GM12874 (cell line): ENCODE results near the gene JAKMIP1.

Experiments used
- TF ChIP-seq, protein P1 (sequence below): IDR thresholded peaks from 2 replicates; pipeline ENCODE4 v1.5.1; 2011; ENCODE audit warnings: low read depth, mild to moderate bottlenecking, control low read depth, low read length, moderate library complexity; ENCODE audit not compliant: insufficient read depth

The JAKMIP1 gene

DNA sequence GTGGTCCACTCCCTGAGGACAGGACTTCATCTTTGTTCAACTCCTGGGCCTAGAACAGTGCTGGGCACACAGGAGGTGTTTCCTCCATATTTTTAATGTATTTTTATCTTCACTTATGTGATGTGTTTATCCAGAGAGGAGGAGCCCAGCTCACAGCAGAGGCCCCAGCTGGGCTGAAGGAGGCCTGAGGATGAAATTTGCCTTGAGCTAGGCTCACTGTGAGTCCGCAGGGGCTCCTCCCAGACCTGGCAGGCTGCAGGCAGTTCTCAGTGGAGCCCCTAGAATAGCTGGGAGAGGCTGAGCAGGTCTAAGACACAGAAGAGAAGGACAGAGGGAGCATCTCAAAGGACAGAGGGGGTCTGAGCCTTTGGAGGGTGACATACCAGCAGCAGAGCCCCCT, 208.9 kb downstream of the JAKMIP1 start:
- TF ChIP-seq, protein P1, sequence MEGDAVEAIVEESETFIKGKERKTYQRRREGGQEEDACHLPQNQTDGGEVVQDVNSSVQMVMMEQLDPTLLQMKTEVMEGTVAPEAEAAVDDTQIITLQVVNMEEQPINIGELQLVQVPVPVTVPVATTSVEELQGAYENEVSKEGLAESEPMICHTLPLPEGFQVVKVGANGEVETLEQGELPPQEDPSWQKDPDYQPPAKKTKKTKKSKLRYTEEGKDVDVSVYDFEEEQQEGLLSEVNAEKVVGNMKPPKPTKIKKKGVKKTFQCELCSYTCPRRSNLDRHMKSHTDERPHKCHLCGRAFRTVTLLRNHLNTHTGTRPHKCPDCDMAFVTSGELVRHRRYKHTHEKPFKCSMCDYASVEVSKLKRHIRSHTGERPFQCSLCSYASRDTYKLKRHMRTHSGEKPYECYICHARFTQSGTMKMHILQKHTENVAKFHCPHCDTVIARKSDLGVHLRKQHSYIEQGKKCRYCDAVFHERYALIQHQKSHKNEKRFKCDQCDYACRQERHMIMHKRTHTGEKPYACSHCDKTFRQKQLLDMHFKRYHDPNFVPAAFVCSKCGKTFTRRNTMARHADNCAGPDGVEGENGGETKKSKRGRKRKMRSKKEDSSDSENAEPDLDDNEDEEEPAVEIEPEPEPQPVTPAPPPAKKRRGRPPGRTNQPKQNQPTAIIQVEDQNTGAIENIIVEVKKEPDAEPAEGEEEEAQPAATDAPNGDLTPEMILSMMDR, result no peak

DNA sequence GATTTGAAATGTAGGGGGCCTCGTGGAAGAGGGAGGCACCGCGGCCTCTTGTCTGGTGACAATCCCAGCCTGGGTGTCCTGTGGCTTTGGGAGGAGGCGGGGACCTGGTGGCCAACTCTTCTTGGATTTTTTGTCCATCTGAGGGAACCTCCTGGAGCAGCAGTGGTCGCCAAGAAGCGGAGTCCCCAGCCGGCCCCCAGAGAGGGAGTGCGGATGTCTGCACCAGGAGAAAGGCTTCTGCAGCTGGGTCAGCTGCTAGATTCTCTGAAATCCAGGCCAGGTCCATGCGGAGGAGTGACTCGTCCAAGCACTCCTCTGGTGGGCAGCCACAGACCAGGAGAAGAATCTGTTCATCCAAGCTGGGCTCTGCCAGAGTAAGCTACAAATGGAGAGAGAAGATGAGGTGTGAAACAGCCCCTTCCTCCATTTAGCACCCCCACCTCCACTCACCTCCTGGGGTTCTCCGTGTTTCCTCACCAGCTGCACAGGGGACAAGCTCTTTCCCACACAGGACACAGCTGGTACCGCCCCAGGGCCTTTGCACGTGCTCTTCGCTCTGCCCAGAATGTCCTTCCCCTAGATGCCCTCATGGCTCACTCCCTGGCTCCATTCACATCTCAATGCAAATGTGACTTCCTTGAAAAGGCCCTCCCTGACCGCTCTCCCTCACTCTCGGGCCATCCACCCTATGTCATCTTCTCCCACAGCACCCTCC, 209.7 kb downstream of the JAKMIP1 start:
- TF ChIP-seq, protein P1, result no peak

DNA sequence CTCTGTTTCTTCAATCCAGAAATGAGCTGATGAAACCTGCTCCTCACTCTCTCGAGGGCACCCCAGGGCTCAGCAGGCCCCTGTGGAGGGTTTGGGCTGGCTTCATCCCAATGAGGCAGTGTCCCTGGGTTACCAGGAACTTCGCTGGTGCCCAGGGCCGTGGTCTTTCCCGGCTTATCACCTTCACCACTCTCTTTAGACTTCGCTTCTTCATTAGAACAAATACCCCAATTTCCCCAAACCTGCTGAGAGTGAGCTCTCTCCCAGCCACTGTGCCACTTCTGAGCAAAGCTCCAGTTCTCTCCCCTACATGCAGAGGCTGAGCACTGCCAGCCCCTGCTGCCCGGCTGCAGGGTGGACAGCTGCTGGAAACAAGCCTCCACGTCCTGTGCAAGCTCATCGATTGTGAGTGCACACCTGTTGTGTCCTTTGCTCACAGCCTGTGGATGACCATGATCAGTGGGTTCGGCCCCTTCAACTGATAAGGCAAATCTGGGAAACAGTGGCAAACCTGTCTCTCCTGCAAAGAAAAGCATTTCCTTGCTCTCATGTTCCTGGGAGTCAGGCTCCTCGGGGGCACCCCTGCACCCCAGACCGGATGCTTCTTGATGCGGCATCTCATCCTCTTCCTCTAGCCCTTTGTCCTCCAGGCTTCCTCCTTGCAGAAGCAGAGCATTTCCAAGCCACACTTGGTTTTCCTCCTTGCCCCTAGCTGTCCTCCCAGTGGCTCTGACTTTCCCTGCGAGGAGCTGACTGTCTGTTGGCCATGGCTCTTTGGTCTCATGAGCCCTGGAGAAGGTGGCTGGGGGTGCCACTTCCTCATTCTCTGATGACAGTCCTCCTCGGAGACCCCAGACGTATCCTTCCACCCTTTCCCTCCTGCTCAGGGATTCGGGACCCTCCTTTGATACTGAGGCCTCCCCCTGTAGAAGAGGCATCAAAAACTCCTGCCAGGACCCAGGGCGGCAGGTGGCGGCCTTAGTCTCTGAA, 210.8 kb downstream of the JAKMIP1 start:
- TF ChIP-seq, protein P1, result no peak

DNA sequence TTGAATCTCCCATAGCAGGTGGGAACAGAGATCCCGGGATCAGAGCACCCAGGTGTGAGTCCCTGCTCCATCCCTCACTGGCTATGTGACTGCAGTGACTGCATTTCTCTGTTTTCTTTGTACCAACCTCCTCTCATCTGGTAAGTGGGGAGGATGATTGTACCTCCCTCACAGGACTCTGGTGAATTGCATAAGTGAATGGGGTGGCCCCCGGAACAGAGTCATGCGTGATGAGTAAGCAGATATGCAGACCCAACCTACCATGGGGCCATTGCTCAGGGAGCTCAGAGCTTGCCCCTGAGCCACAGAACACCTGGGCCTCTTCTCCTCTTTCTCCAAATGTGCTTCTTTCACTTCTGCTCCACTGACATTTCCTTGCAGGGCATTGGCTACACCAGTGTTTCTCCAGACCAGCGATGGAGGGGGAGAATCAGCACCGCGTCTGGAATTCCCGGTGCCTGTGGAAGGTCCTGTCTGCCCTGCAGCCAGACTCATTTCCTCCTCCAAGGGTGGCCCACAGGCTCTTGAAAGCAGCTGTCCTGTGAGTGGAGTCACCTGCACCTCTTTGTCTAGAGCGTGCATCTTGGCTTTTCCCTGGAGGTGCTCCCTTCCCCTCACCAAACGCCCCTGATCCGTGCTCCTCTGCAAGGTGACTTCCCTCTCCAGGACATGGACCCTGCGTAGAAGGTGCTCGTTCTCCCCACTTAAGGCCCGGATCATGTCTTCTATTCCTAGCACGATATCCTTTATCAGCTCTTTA, 212.1 kb downstream of the JAKMIP1 start:
- TF ChIP-seq, protein P1, result no peak

DNA sequence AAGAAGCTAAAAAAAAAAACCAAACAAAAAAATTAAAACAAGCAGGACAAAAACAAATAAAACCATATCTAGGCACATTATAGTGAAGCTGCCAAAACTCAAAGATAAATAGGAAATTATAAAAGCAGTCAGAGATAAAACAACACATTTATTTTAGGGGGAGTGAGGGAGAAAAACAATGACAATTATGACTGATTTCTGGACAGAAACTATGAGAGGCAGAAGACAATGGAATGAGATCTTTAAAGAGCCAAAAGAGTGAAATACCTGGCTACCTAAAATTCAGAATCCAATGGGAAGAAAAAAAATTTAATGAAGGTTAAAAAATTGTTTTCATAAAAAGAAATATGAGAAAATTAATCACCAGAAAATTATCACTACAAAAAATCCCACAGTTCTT, 215.5 kb downstream of the JAKMIP1 start:
- TF ChIP-seq, protein P1, result no peak

DNA sequence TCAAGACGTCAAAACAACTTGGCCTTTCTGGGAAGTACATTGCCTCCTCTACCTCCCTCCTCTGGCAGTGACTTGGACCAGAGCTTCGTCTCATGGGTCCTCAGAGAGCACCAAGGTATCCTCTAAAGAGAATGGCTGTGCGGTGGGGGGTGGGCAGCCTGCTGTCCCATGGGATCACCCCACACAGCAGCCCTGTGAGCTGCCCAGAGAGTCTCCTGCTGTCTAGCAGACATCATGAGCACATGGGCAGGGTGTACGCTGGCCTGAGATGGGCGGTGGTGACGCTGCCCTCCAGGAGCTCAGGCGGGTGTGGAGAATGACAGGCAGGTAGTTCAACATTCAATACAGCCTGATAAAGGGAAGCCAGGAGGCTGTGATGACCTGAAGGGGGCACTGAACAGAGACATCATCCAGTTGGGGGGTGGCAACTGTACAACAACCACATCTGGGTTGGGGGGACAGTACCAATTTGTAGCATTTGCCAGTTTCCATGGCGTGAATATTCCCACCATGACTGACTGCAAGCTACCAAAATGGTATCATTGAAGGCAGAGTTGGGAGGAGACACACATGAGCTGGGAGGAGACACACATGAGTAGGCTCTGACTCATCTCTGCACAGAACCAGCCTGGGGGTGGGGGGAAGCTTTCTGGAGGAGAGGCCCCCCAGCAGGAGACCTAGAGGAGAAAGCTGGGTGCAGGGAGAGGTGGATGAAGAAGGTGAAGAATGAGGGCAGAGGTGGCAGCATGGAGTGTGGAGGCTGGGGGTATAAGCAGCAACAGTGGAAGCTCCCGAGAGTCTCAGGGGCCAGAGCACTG, 218.0 kb downstream of the JAKMIP1 start:
- TF ChIP-seq, protein P1, result no peak
